Tibial nerve (tissue), 4 donors: ENCODE results near the gene GRM1. TPM values are rescaled to one million over a fixed set of nuclear protein-coding genes. Genes with fewer than 3 reads are reported as not detected.

Experiments
- DNase-seq, 2 donors: peaks; one replicate each; pipeline ENCODE4 v3.0.0-alpha.2; 2019; ENCODE audit warnings: low spot score in 2 of 2
- H3K27ac ChIP-seq, 4 donors: fragments of 200-600 bp; sonication (generic) in 3 of 4; one replicate each; pipeline ENCODE4 v1.5.1; 2017 to 2019; ENCODE audit warnings: mild to moderate bottlenecking in 1 of 4
- H3K27me3 ChIP-seq, 2 donors: fragments of 200-600 bp; sonication (generic) in 1 of 2; one replicate each; pipeline versions ENCODE4 v1.5.1 to v1.6.0; 2017 to 2019
- H3K36me3 ChIP-seq, 3 donors: fragments of 200-600 bp; sonication (generic); one replicate each; pipeline ENCODE4 v1.5.1; 2018 to 2019
- H3K4me1 ChIP-seq, 4 donors: fragments of 200-600 bp; sonication (generic) in 3 of 4; one replicate each; pipeline ENCODE4 v1.5.1; 2017 to 2019
- H3K4me3 ChIP-seq, 4 donors: fragments of 200-600 bp; sonication (generic) in 3 of 4; one replicate each; pipeline ENCODE4 v1.5.1; 2017 to 2019; ENCODE audit warnings: mild to moderate bottlenecking in 1 of 4, moderate library complexity in 1 of 4
- H3K9me3 ChIP-seq, 4 donors: fragments of 200-600 bp; sonication (generic) in 3 of 4; one replicate each; pipeline ENCODE4 v1.5.1; 2017 to 2019
- CTCF ChIP-seq, 5 experiments: fragments of 200-600 bp in 3 of 5; fragments of 450-650 bp in 2 of 5; sonication (generic) in 3 of 5; IDR thresholded peaks; one replicate each; pipeline ENCODE4 v1.5.1; 2016 to 2019; ENCODE audit warnings: antibody characterized with exemption in 5 of 5, mild to moderate bottlenecking in 3 of 5, moderate library complexity in 2 of 5
- EP300 ChIP-seq, 2 donors: sonication (generic); formaldehyde crosslinking; IDR thresholded peaks; one replicate each; pipeline ENCODE4 v1.6.1; 2017; ENCODE audit warnings: antibody characterized with exemption in 2 of 2, mild to moderate bottlenecking in 1 of 2
- POLR2A ChIP-seq, 2 donors: fragments of 450-650 bp; IDR thresholded peaks; one replicate each; pipeline ENCODE4 v1.6.1; 2017; ENCODE audit warnings: antibody characterized with exemption in 2 of 2, mild to moderate bottlenecking in 2 of 2, moderate library complexity in 2 of 2
- WGBS, 2 donors: methylation state at CpG; one replicate each; pipeline ENCODE4 v1.1.5; 2018; 5-methylcytosine and 5-hydroxymethylcytosine counted together
- total RNA-seq, 4 donors: library from RNA; depleted of rRNA; stranded (reverse); fragments of >200 nt; gene quantifications; one replicate each; pipeline ENCODE4 v1.1.0, GENCODE V29; 2016

Gene GRM1
- total RNA-seq, 4 donors from 2014 or later, result 0.30 to 0.63 (median 0.44) TPM; not detected in 1

- no peaks in the 10 kb centered on the region for H3K9me3 ChIP-seq
- peaks cover 0 to 9% (median 2%) of the 10 kb centered on the region in 4 donors for H3K4me1 ChIP-seq
- no peak for DNase-seq
- no peak overlapping the region for H3K4me3 ChIP-seq
- H3K36me3 ChIP-seq, result no peaks in the 10 kb centered on the region
- WGBS, 2 donors, result 100% methylated on average over 2 of the region's 2 CpGs
- TF ChIP-seq EP300 (IDR thresholded peaks at IDR 0.05), result no peak
- TF ChIP-seq CTCF (IDR thresholded peaks at IDR 0.05), result no peak
- no peak for TF ChIP-seq POLR2A (IDR thresholded peaks at IDR 0.05)
- H3K27me3 ChIP-seq, result no peaks in the 10 kb centered on the region
- H3K27ac ChIP-seq, result no peak overlapping the region
Observed at GRCh38 chr6:146282837-146283236, 254.0 kb downstream of the GRM1 start.

- no peaks in the 10 kb centered on the region for H3K9me3 ChIP-seq
- no peak overlapping the region for H3K4me3 ChIP-seq
- TF ChIP-seq EP300 (IDR thresholded peaks at IDR 0.05) (no peak), CTCF (IDR thresholded peaks at IDR 0.05) (no peak), POLR2A (IDR thresholded peaks at IDR 0.05) (no peak)
- peaks cover 0 to 9% (median 2%) of the 10 kb centered on the region in 4 donors for H3K4me1 ChIP-seq
- no peaks in the 10 kb centered on the region for H3K27me3 ChIP-seq
- DNase-seq, result no peak
- no peaks in the 10 kb centered on the region for H3K36me3 ChIP-seq
- 93 to 94% methylated on average over 2 of the region's 2 CpGs for WGBS, 2 donors
- no peak overlapping the region for H3K27ac ChIP-seq
Observed at GRCh38 chr6:146284311-146284710, 255.4 kb downstream of the GRM1 start.

GRCh38 chr6:146286961-146287360 lies 258.1 kb downstream of the GRM1 start:
- H3K4me1 ChIP-seq, result peaks cover 0 to 9% (median 2%) of the 10 kb centered on the region in 4 donors
- no peaks in the 10 kb centered on the region for H3K9me3 ChIP-seq
- no peak overlapping the region for H3K4me3 ChIP-seq
- DNase-seq, result no peak
- no peak for TF ChIP-seq CTCF (IDR thresholded peaks at IDR 0.05)
- no peak for TF ChIP-seq POLR2A (IDR thresholded peaks at IDR 0.05)
- TF ChIP-seq EP300 (IDR thresholded peaks at IDR 0.05), result no peak
- H3K27me3 ChIP-seq, result no peaks in the 10 kb centered on the region
- 29 to 33% methylated on average over 3 of the region's 3 CpGs for WGBS, 2 donors
- H3K36me3 ChIP-seq, result no peaks in the 10 kb centered on the region
- H3K27ac ChIP-seq, result no peak overlapping the region

- Histone ChIP-seq H3K9me3 (no peaks in the 10 kb centered on the region), H3K4me3 (no peak overlapping the region), H3K27me3 (no peaks in the 10 kb centered on the region), H3K36me3 (no peaks in the 10 kb centered on the region), H3K4me1 (peaks cover 0 to 9% (median 2%) of the 10 kb centered on the region in 4 donors), H3K27ac (no peak overlapping the region)
- no peak for DNase-seq
- WGBS, 2 donors, result 77 to 78% methylated on average over 1 of the region's 1 CpG
- TF ChIP-seq CTCF (IDR thresholded peaks at IDR 0.05), result no peak
- no peak for TF ChIP-seq POLR2A (IDR thresholded peaks at IDR 0.05)
- no peak for TF ChIP-seq EP300 (IDR thresholded peaks at IDR 0.05)
Observed at GRCh38 chr6:146287691-146288369, 259.0 kb downstream of the GRM1 start.

- Histone ChIP-seq H3K27ac (no peak overlapping the region), H3K9me3 (no peaks in the 10 kb centered on the region), H3K36me3 (no peaks in the 10 kb centered on the region), H3K27me3 (no peaks in the 10 kb centered on the region), H3K4me1 (peaks cover 0 to 9% (median 2%) of the 10 kb centered on the region in 4 donors), H3K4me3 (no peak overlapping the region)
- 54 to 57% methylated on average over 5 of the region's 5 CpGs for WGBS, 2 donors
- no peak for TF ChIP-seq POLR2A (IDR thresholded peaks at IDR 0.05)
- peak in 1 of 2 donors; percentile 39 for TF ChIP-seq EP300 (IDR thresholded peaks at IDR 0.05)
- peak in 1 of 2 donors; percentile 17 for DNase-seq
Observed at GRCh38 chr6:146289816-146290588, 261.1 kb downstream of the GRM1 start.
